ENCODE results near the gene LRCH3.

Gene LRCH3

GRCh38 chr3:197810901-197811300 lies 19.8 kb downstream of the LRCH3 start:
- Histone ChIP-seq H3K9ac (ENCODE audit: low read length) (no peak overlapping the region), H3K27me3 (replicated peaks; ENCODE audit: control insufficient read depth, insufficient read depth, low read length) (no peaks in the 10 kb centered on the region), H3K9me3 (ENCODE audit: control insufficient read depth, low read length) (no peaks in the 10 kb centered on the region), H3K4me1 (ENCODE audit: control insufficient read depth, insufficient read depth, low read length) (peaks cover 39% of the 10 kb centered on the region), H3K36me3 (ENCODE audit: control insufficient read depth, insufficient read depth, low read length, severe bottlenecking) (no peaks in the 10 kb centered on the region), H3K4me3 (ENCODE audit: low read length) (no peak overlapping the region)
- no peak for DNase-seq (ENCODE audit: low read depth)

- DNase-seq (ENCODE audit: low read depth), result peak; percentile 52
- Histone ChIP-seq H3K36me3 (ENCODE audit: control insufficient read depth, insufficient read depth, low read length, severe bottlenecking) (no peaks in the 10 kb centered on the region), H3K9me3 (ENCODE audit: control insufficient read depth, low read length) (no peaks in the 10 kb centered on the region), H3K4me1 (ENCODE audit: control insufficient read depth, insufficient read depth, low read length) (peaks cover 39% of the 10 kb centered on the region), H3K4me3 (ENCODE audit: low read length) (no peak overlapping the region), H3K9ac (ENCODE audit: low read length) (peak overlapping the region; percentile 36), H3K27me3 (replicated peaks; ENCODE audit: control insufficient read depth, insufficient read depth, low read length) (no peaks in the 10 kb centered on the region)
Measured at GRCh38 chr3:197811343-197811742, 20.3 kb downstream of the LRCH3 start.

GRCh38 chr3:197814372-197814771 lies 23.3 kb downstream of the LRCH3 start:
- H3K9ac ChIP-seq (ENCODE audit: low read length), result no peak overlapping the region
- no peaks in the 10 kb centered on the region for H3K27me3 ChIP-seq (replicated peaks; ENCODE audit: control insufficient read depth, insufficient read depth, low read length)
- H3K36me3 ChIP-seq (ENCODE audit: control insufficient read depth, insufficient read depth, low read length, severe bottlenecking), result no peaks in the 10 kb centered on the region
- DNase-seq (ENCODE audit: low read depth), result no peak
- no peak overlapping the region for H3K4me3 ChIP-seq (ENCODE audit: low read length)
- H3K9me3 ChIP-seq (ENCODE audit: control insufficient read depth, low read length), result no peaks in the 10 kb centered on the region
- peaks cover 24% of the 10 kb centered on the region for H3K4me1 ChIP-seq (ENCODE audit: control insufficient read depth, insufficient read depth, low read length)

GRCh38 chr3:197820550-197821335 lies 29.7 kb downstream of the LRCH3 start:
- peaks cover 8% of the 10 kb centered on the region for H3K4me1 ChIP-seq (ENCODE audit: control insufficient read depth, insufficient read depth, low read length)
- H3K4me3 ChIP-seq (ENCODE audit: low read length), result no peak overlapping the region
- peaks cover 23% of the 10 kb centered on the region for H3K36me3 ChIP-seq (ENCODE audit: control insufficient read depth, insufficient read depth, low read length, severe bottlenecking)
- no peak for DNase-seq (ENCODE audit: low read depth)
- H3K9ac ChIP-seq (ENCODE audit: low read length), result no peak overlapping the region
- no peaks in the 10 kb centered on the region for H3K9me3 ChIP-seq (ENCODE audit: control insufficient read depth, low read length)
- no peaks in the 10 kb centered on the region for H3K27me3 ChIP-seq (replicated peaks; ENCODE audit: control insufficient read depth, insufficient read depth, low read length)

GRCh38 chr3:197829397-197830045 lies 38.5 kb downstream of the LRCH3 start:
- Histone ChIP-seq H3K4me3 (ENCODE audit: low read length) (no peak overlapping the region), H3K36me3 (ENCODE audit: control insufficient read depth, insufficient read depth, low read length, severe bottlenecking) (peaks cover 61% of the 10 kb centered on the region), H3K27me3 (replicated peaks; ENCODE audit: control insufficient read depth, insufficient read depth, low read length) (no peaks in the 10 kb centered on the region), H3K4me1 (ENCODE audit: control insufficient read depth, insufficient read depth, low read length) (peaks cover 5% of the 10 kb centered on the region), H3K9ac (ENCODE audit: low read length) (no peak overlapping the region), H3K9me3 (ENCODE audit: control insufficient read depth, low read length) (no peaks in the 10 kb centered on the region)
- DNase-seq (ENCODE audit: low read depth), result no peak

- no peak overlapping the region for H3K9ac ChIP-seq (ENCODE audit: low read length)
- DNase-seq (ENCODE audit: low read depth), result no peak
- H3K9me3 ChIP-seq (ENCODE audit: control insufficient read depth, low read length), result no peaks in the 10 kb centered on the region
- peaks cover 67% of the 10 kb centered on the region for H3K36me3 ChIP-seq (ENCODE audit: control insufficient read depth, insufficient read depth, low read length, severe bottlenecking)
- H3K4me3 ChIP-seq (ENCODE audit: low read length), result no peak overlapping the region
- H3K4me1 ChIP-seq (ENCODE audit: control insufficient read depth, insufficient read depth, low read length), result no peaks in the 10 kb centered on the region
- H3K27me3 ChIP-seq (replicated peaks; ENCODE audit: control insufficient read depth, insufficient read depth, low read length), result no peaks in the 10 kb centered on the region
Measured at GRCh38 chr3:197830308-197830966, 39.4 kb downstream of the LRCH3 start.

- H3K36me3 ChIP-seq (ENCODE audit: control insufficient read depth, insufficient read depth, low read length, severe bottlenecking), result peaks cover 72% of the 10 kb centered on the region
- no peak for DNase-seq (ENCODE audit: low read depth)
- no peaks in the 10 kb centered on the region for H3K9me3 ChIP-seq (ENCODE audit: control insufficient read depth, low read length)
- no peak overlapping the region for H3K4me3 ChIP-seq (ENCODE audit: low read length)
- H3K4me1 ChIP-seq (ENCODE audit: control insufficient read depth, insufficient read depth, low read length), result no peaks in the 10 kb centered on the region
- no peak overlapping the region for H3K9ac ChIP-seq (ENCODE audit: low read length)
- no peaks in the 10 kb centered on the region for H3K27me3 ChIP-seq (replicated peaks; ENCODE audit: control insufficient read depth, insufficient read depth, low read length)
Measured at GRCh38 chr3:197830967-197831313, 39.9 kb downstream of the LRCH3 start.

- no peaks in the 10 kb centered on the region for H3K4me1 ChIP-seq (ENCODE audit: control insufficient read depth, insufficient read depth, low read length)
- H3K9ac ChIP-seq (ENCODE audit: low read length), result no peak overlapping the region
- no peaks in the 10 kb centered on the region for H3K27me3 ChIP-seq (replicated peaks; ENCODE audit: control insufficient read depth, insufficient read depth, low read length)
- H3K9me3 ChIP-seq (ENCODE audit: control insufficient read depth, low read length), result no peaks in the 10 kb centered on the region
- H3K36me3 ChIP-seq (ENCODE audit: control insufficient read depth, insufficient read depth, low read length, severe bottlenecking), result peaks cover 72% of the 10 kb centered on the region
- no peak for DNase-seq (ENCODE audit: low read depth)
- no peak overlapping the region for H3K4me3 ChIP-seq (ENCODE audit: low read length)
Measured at GRCh38 chr3:197833930-197834715, 43.1 kb downstream of the LRCH3 start.

GRCh38 chr3:197835509-197835908 lies 44.5 kb downstream of the LRCH3 start:
- DNase-seq (ENCODE audit: low read depth), result no peak
- no peaks in the 10 kb centered on the region for H3K4me1 ChIP-seq (ENCODE audit: control insufficient read depth, insufficient read depth, low read length)
- H3K4me3 ChIP-seq (ENCODE audit: low read length), result no peak overlapping the region
- H3K9me3 ChIP-seq (ENCODE audit: control insufficient read depth, low read length), result no peaks in the 10 kb centered on the region
- H3K9ac ChIP-seq (ENCODE audit: low read length), result no peak overlapping the region
- H3K36me3 ChIP-seq (ENCODE audit: control insufficient read depth, insufficient read depth, low read length, severe bottlenecking), result peaks cover 72% of the 10 kb centered on the region
- H3K27me3 ChIP-seq (replicated peaks; ENCODE audit: control insufficient read depth, insufficient read depth, low read length), result no peaks in the 10 kb centered on the region

GRCh38 chr3:197836244-197836643 lies 45.2 kb downstream of the LRCH3 start:
- H3K36me3 ChIP-seq (ENCODE audit: control insufficient read depth, insufficient read depth, low read length, severe bottlenecking), result peaks cover 72% of the 10 kb centered on the region

GRCh38 chr3:197837282-197837681 lies 46.2 kb downstream of the LRCH3 start:
- Histone ChIP-seq H3K4me1 (ENCODE audit: control insufficient read depth, insufficient read depth, low read length) (no peaks in the 10 kb centered on the region), H3K27me3 (replicated peaks; ENCODE audit: control insufficient read depth, insufficient read depth, low read length) (no peaks in the 10 kb centered on the region), H3K4me3 (ENCODE audit: low read length) (no peak overlapping the region), H3K9me3 (ENCODE audit: control insufficient read depth, low read length) (no peaks in the 10 kb centered on the region), H3K9ac (ENCODE audit: low read length) (no peak overlapping the region), H3K36me3 (ENCODE audit: control insufficient read depth, insufficient read depth, low read length, severe bottlenecking) (peaks cover 74% of the 10 kb centered on the region)
- no peak for DNase-seq (ENCODE audit: low read depth)

More at GRCh38 chr3:197836244-197836643, 45.2 kb downstream of the LRCH3 start:
- no peaks in the 10 kb centered on the region for H3K9me3 ChIP-seq (ENCODE audit: control insufficient read depth, low read length)
- no peak for DNase-seq (ENCODE audit: low read depth)
- no peak overlapping the region for H3K9ac ChIP-seq (ENCODE audit: low read length)
- H3K27me3 ChIP-seq (replicated peaks; ENCODE audit: control insufficient read depth, insufficient read depth, low read length), result no peaks in the 10 kb centered on the region
- H3K4me3 ChIP-seq (ENCODE audit: low read length), result no peak overlapping the region
- no peaks in the 10 kb centered on the region for H3K4me1 ChIP-seq (ENCODE audit: control insufficient read depth, insufficient read depth, low read length)
